HG02759 (cell line): ENCODE data around the gene PLG.
"Not testable (repeated sequence)": the region's sequence is repeated elsewhere in the genome, so short reads cannot be mapped to it uniquely, and the experiment has no call there.

Experiments used
- ATAC-seq: cut with Tn5 transposase; IDR thresholded peaks from one replicate; pipeline ENCODE4 v1.9.1; 2021; ENCODE audit warnings: mild to moderate bottlenecking, moderate library complexity; ENCODE audit not compliant: unreplicated experiment

Gene PLG

DNA sequence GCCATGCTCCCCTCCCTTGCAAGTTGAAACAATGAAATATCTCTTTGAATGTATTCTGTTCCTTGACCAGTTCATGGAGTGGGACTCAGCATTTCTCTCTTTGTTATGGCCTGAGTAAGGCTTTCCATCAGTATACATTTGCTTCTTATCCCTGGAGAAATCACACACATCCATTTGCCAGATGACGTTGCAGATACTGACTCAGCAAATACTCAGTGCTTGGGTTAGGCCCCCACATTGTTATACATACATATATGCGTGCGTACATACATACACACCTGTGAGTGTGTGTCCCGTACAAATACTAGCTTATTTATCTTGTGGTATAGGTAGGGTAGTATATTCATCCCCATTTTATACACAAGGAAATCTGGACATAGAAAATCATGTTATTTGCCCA, 72.4 kb downstream of the PLG start:
- ATAC-seq = no peak

GRCh38 chr6:160775792-160776580, 73.9 kb downstream of the PLG start:
- ATAC-seq = peak; percentile 72

DNA sequence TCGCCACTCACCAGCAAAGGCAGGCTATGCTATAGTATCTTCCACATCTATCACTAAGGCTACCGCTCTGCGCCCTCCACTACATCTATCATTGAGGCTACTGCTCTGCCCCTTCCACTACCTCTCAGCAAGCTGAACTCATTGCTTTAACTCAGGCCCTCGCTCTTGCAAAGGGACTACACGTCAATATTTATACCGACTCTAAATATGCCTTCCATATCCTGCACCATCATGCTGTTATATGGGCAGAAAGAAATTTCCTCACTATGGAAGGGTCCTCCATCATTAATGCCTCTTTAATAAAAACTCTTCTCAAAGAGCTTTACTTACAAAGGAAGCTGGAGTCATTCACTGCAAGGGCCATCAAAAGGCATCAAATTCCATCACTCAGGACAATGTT, 77.1 kb downstream of the PLG start:
- ATAC-seq = not testable (repeated sequence)

DNA sequence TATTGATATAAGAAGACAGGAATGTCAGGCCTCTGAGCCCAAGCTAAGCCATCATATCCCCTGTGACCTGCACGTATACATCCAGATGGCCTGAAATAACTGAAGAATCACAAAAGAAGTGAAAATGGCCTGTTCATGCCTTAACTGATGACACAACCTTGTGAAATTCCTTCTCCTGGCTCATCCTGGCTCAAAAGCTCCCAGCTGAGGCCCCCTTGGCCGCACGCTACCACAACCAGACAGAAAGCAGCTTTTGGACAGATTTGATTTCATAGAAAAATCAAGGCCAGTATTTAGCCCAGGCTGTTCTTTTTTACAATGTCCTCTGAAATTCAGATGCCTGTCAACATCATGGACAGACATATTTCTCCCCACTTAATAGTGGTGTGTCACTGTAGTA, 78.6 kb downstream of the PLG start:
- ATAC-seq = not testable (repeated sequence)

DNA sequence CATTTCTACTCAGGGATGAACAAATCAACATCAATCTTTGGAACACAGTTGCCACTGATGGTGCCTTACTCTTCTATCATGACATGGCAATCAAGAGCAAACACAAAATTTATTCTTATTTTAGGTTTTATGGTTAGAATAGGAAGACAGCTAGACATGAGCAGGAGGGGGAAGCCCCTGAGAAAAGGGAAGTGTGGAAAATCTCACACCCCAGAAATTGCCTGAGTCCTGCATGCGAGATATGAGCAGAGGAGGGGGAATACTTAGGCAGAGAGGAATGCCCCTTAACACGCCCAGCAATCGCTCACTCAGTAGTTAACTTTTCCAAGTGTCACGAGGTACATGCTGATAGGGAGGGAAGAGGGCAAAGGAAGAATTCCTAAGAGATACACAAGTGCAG, 79.3 kb downstream of the PLG start:
- ATAC-seq = no peak

DNA sequence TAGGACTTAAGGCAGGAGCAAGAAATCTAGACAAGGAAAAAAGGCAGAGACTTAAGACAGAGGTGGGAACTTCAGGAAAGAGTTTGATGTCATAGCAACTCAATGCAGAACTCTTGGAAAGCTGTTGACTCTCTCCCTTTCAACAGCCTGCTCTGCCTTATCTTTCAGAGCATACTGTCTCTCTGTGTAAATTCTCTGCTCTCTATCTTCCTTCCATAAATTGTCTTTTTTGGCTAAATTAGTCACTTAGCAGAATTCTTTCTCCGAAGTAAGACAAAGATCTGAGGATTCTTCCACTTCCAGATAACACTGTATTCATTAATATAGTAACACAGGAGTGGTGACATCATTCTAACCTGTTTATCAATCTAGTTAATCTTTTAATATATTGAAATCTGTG, 80.2 kb downstream of the PLG start:
- no peak for ATAC-seq

- no peak for ATAC-seq
Observed at GRCh38 chr6:160783741-160784140, 81.7 kb downstream of the PLG start.

GRCh38 chr6:160788126-160788525, 86.1 kb downstream of the PLG start:
- not testable (repeated sequence) for ATAC-seq

GRCh38 chr6:160788806-160789205, 86.8 kb downstream of the PLG start:
- ATAC-seq = no peak

DNA sequence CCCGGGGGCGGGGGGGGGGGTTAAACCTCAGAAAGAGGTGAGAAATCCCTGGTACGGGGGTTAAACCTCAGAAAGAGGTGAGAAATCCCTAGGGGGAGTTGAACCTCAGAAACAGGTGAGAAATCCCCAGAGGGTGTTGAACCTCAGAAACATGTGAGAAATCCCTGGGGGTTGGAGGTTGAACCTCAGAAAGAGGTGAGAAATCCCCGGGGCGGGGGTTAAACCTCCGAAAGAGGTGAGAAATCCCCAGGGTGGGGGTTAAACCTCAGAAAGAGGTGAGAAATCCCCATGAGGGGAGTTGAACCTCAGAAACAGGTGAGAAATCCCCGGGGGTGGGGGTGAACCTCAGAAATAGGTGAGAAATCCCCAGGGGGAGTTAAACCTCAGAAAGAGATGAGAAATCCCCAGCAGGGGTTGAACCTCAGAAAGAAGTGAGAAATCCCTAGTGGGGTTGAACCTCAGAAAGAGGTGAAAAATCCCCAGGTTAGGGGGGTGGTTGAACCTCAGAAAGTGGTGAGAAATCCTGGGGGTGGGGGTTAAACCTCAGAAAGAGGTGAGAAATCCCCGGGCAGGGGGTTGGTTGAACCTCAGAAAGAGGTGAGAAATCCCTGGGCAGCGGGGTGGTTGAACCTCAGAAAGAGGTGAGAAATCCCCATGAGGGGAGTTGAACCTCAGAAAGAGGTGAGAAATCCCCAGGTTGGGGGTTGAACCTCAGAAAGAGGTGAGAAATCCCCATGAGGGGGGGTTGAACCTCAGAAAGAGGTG, 87.4 kb downstream of the PLG start:
- no peak for ATAC-seq

DNA sequence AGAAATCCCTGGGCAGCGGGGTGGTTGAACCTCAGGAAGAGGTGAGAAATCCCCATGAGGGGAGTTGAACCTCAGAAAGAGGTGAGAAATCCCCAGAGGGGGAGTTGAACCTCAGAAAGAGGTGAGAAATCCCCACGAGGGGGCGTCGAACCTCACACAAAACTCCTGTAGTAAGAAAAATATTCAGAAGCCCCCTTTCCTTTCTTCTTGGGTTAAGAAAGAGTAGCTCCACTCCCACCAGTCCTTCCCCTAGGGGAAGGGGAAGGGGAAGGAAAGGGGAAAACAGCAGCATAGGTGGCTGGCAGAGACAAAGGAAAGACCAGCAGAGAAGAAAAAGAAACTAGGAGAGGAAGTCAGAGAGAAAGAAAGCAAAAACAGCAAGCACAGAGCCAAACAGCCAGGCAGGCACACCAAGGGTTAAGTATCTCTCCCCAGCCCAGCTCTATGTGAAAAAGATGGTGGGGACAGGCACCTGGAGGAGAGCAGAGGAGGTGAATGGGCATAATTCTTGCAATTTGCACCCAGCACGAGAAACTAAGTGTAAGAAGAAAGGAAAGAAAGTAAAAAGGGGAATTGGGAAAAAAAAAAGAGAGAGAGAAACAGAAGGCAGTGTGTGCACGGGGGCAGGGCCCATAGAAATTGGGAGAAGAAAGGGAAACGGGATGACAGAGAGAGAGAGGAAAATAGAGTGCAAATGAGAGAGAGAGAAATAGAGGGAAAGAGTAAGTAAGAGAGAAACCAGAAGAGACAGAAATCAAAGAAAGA, 88.2 kb downstream of the PLG start:
- ATAC-seq = no peak

- peak; percentile 82 for ATAC-seq
Observed at GRCh38 chr6:160791459-160791858, 89.4 kb downstream of the PLG start.

GRCh38 chr6:160791981-160792418, 90.0 kb downstream of the PLG start:
- ATAC-seq = peak; percentile 69

DNA sequence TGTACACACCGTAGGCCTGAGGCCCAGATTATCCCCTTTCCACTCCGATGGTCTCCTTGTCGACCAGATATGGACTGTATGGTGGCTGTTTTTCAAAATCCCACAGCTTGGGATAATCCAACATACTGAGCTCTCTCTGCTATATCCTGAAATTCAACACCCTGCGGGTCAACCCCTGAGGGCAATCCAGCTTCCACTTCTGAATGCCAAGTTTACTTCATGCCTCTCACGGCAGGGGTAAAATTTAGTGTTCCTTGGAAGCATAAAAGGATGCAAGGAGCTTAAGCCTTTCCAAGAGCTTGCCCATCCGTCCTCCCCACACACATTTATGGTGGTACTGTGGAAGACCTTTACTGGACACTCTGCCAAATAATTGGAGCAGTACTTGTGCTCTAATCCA, 90.7 kb downstream of the PLG start:
- ATAC-seq = no peak

DNA sequence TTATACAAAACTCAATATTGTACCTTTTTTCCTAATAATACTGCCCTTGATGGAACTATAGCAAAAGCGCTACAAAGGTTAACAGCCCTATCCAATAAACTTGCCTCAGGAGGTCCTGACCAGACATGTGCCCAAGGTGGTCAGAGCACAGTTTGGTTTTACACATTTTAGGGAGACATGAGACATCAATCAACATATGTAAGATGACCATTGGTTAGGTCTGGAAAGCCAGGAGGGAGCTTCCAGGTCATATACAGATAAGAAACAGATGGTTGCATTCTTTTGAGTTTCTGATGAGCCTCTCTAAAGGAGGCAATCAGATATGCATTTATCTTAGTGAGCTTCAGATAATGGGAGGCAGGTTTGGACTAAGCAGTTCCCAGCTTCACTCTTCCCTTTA, 91.6 kb downstream of the PLG start:
- no peak for ATAC-seq

DNA sequence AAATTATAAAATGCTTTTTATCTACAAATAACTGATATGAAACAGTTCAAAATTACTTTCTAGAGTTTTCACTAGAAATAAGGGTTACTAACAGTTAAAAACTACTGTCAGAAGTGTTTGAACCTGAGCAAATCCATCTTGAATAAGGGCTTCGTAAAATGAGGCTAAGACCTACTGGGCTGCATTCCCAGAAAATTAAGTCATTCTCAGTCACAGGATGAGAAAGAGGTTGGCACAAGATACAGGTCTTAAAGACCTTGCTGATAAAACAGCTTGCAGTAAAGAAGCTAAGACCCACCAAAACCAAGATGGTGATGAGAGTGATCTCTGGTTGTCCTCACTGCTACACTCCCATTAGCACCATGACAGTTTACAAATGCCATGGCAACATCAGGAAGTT, 93.7 kb downstream of the PLG start:
- no peak for ATAC-seq

- ATAC-seq = no peak
Observed at GRCh38 chr6:160798625-160799024, 96.6 kb downstream of the PLG start.

DNA sequence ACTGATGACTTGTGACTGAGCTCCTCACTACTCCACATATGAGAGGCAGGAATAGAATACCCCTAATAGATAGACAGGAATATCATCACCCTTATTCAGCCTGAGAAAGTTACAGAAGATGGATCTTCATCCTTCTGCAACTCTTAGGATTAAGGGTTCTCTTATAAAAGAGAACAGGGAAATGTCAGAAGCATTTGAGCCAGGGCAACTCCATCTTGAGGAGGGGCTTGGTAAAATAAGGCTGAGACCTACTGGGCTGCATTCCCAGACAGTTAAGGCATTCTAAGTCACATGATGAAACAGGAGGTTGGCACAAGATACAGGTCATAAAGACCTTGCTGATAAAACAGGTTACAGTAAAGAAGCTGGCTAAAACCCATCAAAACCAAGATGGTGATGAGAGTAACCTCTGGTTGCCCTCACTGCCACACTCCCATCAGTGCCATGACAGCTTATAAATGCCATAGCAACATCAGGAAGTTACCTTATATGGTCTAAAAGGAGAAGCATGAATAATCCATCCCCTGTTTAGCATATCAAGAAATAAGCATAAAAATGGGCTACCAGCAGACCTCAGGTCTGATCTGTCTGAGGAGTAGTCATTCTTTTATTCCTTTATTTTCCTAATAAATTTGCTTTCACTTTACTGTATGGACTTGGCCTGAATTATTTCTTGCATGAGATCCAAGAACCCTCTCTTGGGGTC, 97.9 kb downstream of the PLG start:
- no peak for ATAC-seq

GRCh38 chr6:160801418-160801817, 99.4 kb downstream of the PLG start:
- no peak for ATAC-seq

GRCh38 chr6:160802049-160802448, 100.0 kb downstream of the PLG start:
- not testable (repeated sequence) for ATAC-seq
